D721Med (cell line): ENCODE data around the gene THBS3.
"Not testable (repeated sequence)": the region's sequence is repeated elsewhere in the genome, so short reads cannot be mapped to it uniquely, and the experiment has no call there.

ENCODE experiments used
- DNase-seq: peaks from one replicate; pipeline ENCODE4 v3.0.0; 2011; ENCODE audit warnings: low spot score; ENCODE audit not compliant: insufficient read length
- FAIRE-seq: peaks from 2 replicates; lab custom pipeline; 2011; peaks lifted over from hg19 to GRCh38; lab: Jason Lieb, UNC
- CTCF ChIP-seq: IDR thresholded peaks from 2 replicates; pipeline ENCODE4 v1.5.1; 2012; ENCODE audit warnings: mild to moderate bottlenecking, control low read depth; ENCODE audit not compliant: insufficient read depth; ENCODE audit errors: missing control alignments

Gene THBS3

GRCh38 chr1:155219592-155220031, 11.9 kb upstream of the THBS3 start:
- no peak for FAIRE-seq
- TF ChIP-seq CTCF = no peak
- no peak for DNase-seq

DNA sequence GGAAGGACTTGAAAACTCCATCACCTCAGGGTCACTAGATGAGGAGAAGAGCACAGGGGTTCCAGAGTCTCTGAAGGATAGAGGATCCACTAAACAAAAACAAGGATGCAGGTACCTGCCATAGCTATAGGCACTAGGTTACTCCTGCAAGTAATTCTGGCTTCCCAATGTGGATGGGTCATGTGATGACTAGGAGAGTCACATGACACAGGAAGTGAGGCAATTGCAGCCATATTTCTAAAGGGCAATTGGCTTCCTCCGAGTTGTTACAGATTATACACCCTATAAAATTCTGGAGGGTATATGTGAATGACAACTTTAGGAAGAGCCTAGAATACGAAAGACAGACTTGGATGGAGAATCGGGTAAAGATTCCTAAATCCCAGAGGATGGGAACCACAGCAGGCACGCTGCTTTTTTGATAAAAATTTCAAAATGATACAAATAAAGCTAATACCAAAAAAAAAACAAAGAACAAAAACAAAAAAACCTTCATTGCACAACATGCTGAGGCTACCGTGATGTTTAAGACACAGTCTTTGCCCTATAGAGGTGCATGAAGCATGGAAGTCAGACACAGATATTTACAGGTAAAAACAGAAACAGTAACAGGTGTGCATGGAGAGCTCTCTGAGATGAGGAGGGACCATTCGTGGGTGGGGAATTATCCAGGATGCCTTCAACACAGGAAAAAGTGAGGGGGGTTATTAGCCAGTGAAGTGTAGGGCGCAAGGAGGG, 11.3 kb upstream of the THBS3 start:
- DNase-seq (peak; percentile 79), FAIRE-seq (peak; percentile 25)
- no peak for TF ChIP-seq CTCF

DNA sequence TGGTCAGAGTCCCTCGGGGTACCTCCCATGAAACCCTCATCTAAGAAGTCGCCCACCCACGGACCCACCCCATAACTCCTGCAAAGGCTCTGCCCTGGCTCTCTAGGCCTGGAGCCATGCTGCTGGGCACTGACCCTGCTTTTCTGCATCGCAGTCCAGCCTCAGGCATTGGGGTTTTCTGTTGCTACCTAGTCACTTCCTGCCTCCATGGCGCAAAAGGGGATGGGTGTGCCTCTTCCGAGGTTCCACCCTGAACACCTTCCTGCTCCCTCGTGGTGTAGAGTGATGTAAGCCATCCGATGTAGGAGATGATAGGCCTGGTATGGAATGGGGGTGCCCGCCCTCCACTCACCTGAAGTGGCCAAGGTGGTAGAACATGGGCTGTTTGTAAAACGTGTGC, 7.0 kb upstream of the THBS3 start:
- FAIRE-seq, DNase-seq: not testable (repeated sequence)

DNA sequence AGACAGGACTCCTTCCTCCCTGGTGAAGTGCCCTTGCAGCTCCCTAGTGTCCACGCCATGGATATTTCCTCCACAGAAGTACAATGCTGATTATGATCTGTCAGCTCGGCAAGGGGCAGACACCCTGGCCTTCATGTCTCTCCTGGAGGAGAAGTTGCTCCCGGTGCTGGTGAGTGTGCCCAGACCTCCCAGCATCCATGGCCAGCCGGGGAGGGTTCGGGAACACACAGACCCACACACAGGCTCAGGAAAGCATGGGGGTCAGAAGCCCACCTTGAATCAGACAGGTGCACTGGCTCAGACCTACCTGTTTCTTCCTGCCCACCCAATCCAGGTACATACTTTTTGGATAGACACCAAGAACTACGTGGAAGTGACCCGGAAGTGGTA, 4.3 kb upstream of the THBS3 start:
- DNase-seq, FAIRE-seq: not testable (repeated sequence)

GRCh38 chr1:155211381-155212050, 3.8 kb upstream of the THBS3 start:
- FAIRE-seq, DNase-seq: not testable (repeated sequence)

- DNase-seq = no peak
- no peak for FAIRE-seq
- TF ChIP-seq CTCF = no peak
These were observed 2.8 kb upstream of the THBS3 start for GRCh38 chr1:155210314-155211104.

GRCh38 chr1:155209312-155209721, 1.6 kb upstream of the THBS3 start:
- TF ChIP-seq CTCF = no peak
- FAIRE-seq = no peak

GRCh38 chr1:155208541-155209311, 1.0 kb upstream of the THBS3 start, which contains the start of gene MTX1:
MTX1 (plus strand) TSS chr1:155208695; CDS start chr1:155208805, 110 bp downstream.
- FAIRE-seq (no peak), DNase-seq (peak; percentile 89)
- TF ChIP-seq CTCF = no peak

More at GRCh38 chr1:155209312-155209721, 1.6 kb upstream of the THBS3 start:
- DNase-seq = no peak
